Thoracic aorta (tissue), 2 donors: Measurements from ENCODE around the gene DAAM2. TPM values are rescaled to one million over a fixed set of nuclear protein-coding genes. Genes with fewer than 3 reads are reported as not detected.

Experiments
- ATAC-seq: fragments of 150-250 bp; one replicate; pipeline ENCODE4 v1.8.0; 2017; ENCODE audit warnings: low read depth; ENCODE audit not compliant: insufficient number of reproducible peaks, low FRiP score
- DNase-seq: peaks from one replicate; pipeline ENCODE4 v3.0.0-alpha.2; 2020; ENCODE audit warnings: low spot score
- H3K27ac ChIP-seq, 2 donors: fragments of 200-600 bp; sonication (generic); 1 replicate in 1 of 2; 2 replicates in 1 of 2; pipeline ENCODE4 v1.5.1; 2016; ENCODE audit warnings: mild to moderate bottlenecking in 2 of 2, moderate library complexity in 2 of 2
- H3K27me3 ChIP-seq: fragments of 200-600 bp; sonication (generic); replicated peaks from 2 replicates; pipeline ENCODE4 v1.6.0; 2016; ENCODE audit warnings: mild to moderate bottlenecking; ENCODE audit not compliant: insufficient read depth
- H3K36me3 ChIP-seq: fragments of 200-600 bp; sonication (generic); one replicate; pipeline ENCODE4 v1.5.1; 2016
- H3K4me1 ChIP-seq, 2 donors: fragments of 200-600 bp; sonication (generic); 1 replicate in 1 of 2; 2 replicates in 1 of 2; pipeline versions ENCODE4 v1.5.1 to v1.6.0; 2016; ENCODE audit warnings: low read depth in 2 of 2, mild to moderate bottlenecking in 1 of 2; ENCODE audit not compliant: control insufficient read depth in 1 of 2
- H3K4me3 ChIP-seq: fragments of 200-600 bp; sonication (generic); 2 replicates; pipeline ENCODE4 v1.5.1; 2016; ENCODE audit warnings: mild to moderate bottlenecking
- H3K9me3 ChIP-seq: fragments of 200-600 bp; sonication (generic); 2 replicates; pipeline ENCODE4 v1.5.1; 2016
- CTCF ChIP-seq: fragments of 200-600 bp; sonication (generic); IDR thresholded peaks from one replicate; pipeline ENCODE4 v1.5.1; 2019; ENCODE audit warnings: antibody characterized with exemption
- total RNA-seq, 2 donors: library from RNA; depleted of rRNA; stranded (reverse); fragments of >200 nt; gene quantifications; one replicate each; pipeline versions ENCODE4 v1.1.0 to v1.2.3, GENCODE V29; 2016

The DAAM2 gene
- total RNA-seq, 2 donors from 2014 or later = 61.5 to 71.5 TPM

- ATAC-seq = peak; percentile 63
- H3K4me1 ChIP-seq = peaks cover 30 to 60% of the 10 kb centered on the region in 2 donors
- H3K27ac ChIP-seq = peak within 1 kb of the TSS; percentile 86 to 87
- TF ChIP-seq CTCF = no peak
- H3K36me3 ChIP-seq = no peaks in the 10 kb centered on the region
- H3K4me3 ChIP-seq = peak within 1 kb of the TSS; percentile 78
- peak; percentile 53 for DNase-seq
- H3K9me3 ChIP-seq = no peaks in the 10 kb centered on the region
- H3K27me3 ChIP-seq = no peaks in the 10 kb centered on the region
Measured at GRCh38 chr6:39934131-39934757, 142.1 kb downstream of the DAAM2 start, which contains the start of gene MOCS1. Gene MOCS1, minus strand, starts transcription at chr6:39934462. Its CDS starts 45 bp downstream, at chr6:39934417.

DNA sequence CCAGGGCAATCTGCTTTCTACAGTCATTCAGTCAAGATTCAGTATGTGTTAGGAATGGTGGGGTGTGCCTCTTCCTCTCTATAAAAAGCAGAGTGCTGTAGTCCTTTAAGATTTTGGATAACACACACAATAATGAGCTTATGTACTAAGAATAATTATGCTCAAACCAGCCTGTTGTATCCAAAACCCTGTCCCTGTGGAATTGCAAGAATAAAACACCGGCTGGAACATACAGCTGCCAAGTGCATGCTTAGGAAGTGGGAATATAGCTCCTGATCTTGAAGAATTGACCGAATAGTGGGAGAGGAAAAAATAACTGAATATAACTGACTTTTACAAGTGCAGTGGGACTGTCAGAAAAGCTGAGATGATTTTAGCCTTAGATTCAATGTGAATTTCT lies 143.1 kb downstream of the DAAM2 start:
- Histone ChIP-seq H3K27me3 (no peaks in the 10 kb centered on the region), H3K9me3 (no peaks in the 10 kb centered on the region), H3K36me3 (no peaks in the 10 kb centered on the region), H3K27ac (peak overlapping the region; percentile 27 to 86), H3K4me3 (peak overlapping the region; percentile 78), H3K4me1 (peaks cover 22 to 51% of the 10 kb centered on the region in 2 donors)
- no peak for ATAC-seq
- DNase-seq = no peak
- no peak for TF ChIP-seq CTCF

- no peak for DNase-seq
- no peak for ATAC-seq
- Histone ChIP-seq H3K4me1 (peaks cover 10 to 43% of the 10 kb centered on the region in 2 donors), H3K27me3 (no peaks in the 10 kb centered on the region), H3K9me3 (no peaks in the 10 kb centered on the region), H3K4me3 (no peak overlapping the region), H3K27ac (no peak overlapping the region), H3K36me3 (no peaks in the 10 kb centered on the region)
- no peak for TF ChIP-seq CTCF
Measured at GRCh38 chr6:39936857-39937256, 144.7 kb downstream of the DAAM2 start.

GRCh38 chr6:39937686-39938333 lies 145.6 kb downstream of the DAAM2 start:
- Histone ChIP-seq H3K36me3 (no peaks in the 10 kb centered on the region), H3K4me1 (peaks cover 6 to 33% of the 10 kb centered on the region in 2 donors), H3K9me3 (no peaks in the 10 kb centered on the region), H3K27me3 (no peaks in the 10 kb centered on the region), H3K4me3 (no peak overlapping the region), H3K27ac (no peak overlapping the region)
- no peak for TF ChIP-seq CTCF
- DNase-seq (no peak), ATAC-seq (no peak)

DNA sequence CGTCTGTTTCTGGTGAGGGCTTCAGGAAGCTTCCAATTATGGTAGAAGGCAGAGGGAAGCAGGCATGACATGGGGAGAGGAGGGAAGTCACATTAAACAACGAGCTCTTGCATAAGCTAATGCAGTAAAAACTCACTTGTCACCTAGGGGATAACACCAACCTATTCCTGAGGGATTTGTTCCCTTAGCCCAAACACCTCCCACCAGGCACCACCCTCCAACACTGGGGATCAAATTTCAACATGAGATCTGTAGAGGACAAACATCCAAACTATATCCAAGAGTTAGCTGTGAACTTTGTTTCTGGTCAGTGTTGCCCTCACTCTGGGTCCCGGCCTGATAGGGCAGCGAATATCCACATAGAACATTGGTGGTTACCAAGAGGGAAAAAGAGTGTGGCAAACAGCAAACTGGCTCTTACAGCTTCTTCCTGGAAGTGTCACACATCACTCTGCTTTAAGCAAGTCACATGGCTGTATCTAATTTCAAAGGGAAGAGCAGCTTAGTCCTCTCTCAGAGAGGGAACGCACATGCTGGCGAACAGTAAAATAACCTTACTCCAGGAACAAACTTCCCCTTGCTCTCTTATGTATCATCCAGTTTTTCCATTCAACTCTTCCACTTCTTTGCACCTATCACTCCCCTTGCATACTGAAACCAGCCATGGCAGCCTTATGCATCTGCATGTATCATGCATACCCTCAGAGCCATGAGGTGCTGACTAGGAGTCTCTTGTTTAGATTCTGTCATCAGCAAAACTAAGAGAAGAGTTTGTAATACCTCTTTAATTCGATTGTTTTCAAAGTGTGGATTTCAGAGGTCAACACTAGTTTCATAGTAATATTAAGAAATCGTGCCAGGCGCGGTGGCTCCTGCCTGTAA lies 146.8 kb downstream of the DAAM2 start:
- Histone ChIP-seq H3K9me3 (no peaks in the 10 kb centered on the region), H3K36me3 (no peaks in the 10 kb centered on the region), H3K27me3 (no peaks in the 10 kb centered on the region), H3K4me1 (peaks cover 3 to 25% of the 10 kb centered on the region in 2 donors), H3K4me3 (no peak overlapping the region), H3K27ac (no peak overlapping the region)
- ATAC-seq = no peak
- no peak for TF ChIP-seq CTCF
- DNase-seq = no peak
